Measurements from ENCODE around the gene POU5F1. TPM values are rescaled to one million over a fixed set of nuclear protein-coding genes. Genes with fewer than 3 reads are reported as not detected.
"Not testable (repeated sequence)": the region's sequence is repeated elsewhere in the genome, so short reads cannot be mapped to it uniquely, and the experiment has no call there.

Gene POU5F1
- total RNA-seq, 1 donor from 2014 or later: 0.53 TPM

DNA sequence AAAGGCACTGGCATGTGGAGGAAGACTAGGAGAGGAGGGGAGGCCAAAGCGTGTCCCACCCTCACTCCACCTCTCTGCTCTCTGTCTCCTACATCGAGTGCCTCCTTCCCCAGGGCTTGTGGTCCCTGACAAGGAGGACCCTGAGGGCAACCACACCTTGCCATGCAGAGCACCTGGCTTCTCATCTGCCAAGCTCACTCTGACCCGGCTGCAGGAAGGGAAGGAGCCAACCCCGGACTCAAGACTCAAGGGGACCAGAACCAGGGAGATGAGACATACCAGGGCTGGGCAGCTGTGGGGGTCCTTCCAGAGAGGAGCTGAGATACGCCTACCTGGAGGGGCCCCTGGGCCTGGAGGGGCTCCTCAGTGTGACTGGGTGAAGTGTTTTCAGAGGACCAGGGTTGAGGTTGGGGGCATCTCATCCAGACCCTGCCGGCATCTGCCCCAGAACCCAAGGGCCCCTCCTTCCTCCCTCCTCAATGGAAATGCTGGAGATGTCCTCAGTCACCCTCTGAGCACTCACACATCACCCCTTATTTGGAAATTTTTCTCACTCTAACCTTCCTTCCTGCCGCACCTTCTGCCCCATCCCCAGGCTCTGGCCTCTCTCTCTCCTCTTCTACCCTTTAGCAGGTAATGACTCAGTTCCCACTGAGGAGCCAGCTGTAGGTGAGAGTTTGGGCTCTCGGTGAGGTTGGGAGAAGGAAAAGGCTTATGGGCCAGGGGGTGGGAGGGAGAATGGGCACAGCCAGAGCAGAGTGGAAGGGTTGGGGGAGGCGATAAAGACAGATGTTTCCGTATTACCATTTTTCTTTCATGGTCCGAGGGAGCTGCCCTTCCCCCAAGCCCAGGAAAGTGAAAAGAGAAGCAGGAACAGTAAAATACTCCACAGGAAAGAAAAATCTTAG is 32.0 kb upstream of the POU5F1 start:
- TF ChIP-seq, protein P1, sequence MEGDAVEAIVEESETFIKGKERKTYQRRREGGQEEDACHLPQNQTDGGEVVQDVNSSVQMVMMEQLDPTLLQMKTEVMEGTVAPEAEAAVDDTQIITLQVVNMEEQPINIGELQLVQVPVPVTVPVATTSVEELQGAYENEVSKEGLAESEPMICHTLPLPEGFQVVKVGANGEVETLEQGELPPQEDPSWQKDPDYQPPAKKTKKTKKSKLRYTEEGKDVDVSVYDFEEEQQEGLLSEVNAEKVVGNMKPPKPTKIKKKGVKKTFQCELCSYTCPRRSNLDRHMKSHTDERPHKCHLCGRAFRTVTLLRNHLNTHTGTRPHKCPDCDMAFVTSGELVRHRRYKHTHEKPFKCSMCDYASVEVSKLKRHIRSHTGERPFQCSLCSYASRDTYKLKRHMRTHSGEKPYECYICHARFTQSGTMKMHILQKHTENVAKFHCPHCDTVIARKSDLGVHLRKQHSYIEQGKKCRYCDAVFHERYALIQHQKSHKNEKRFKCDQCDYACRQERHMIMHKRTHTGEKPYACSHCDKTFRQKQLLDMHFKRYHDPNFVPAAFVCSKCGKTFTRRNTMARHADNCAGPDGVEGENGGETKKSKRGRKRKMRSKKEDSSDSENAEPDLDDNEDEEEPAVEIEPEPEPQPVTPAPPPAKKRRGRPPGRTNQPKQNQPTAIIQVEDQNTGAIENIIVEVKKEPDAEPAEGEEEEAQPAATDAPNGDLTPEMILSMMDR (IDR thresholded peaks at IDR 0.05; ENCODE audit: insufficient read depth, low read length, severe bottlenecking): no peak
- H3K27me3 ChIP-seq (ENCODE audit: control insufficient read depth, insufficient read depth, low read length): no peaks in the 10 kb centered on the region
- H3K36me3 ChIP-seq (ENCODE audit: control insufficient read depth, insufficient read depth, low read length): no peaks in the 10 kb centered on the region
- FAIRE-seq: no peak
- DNase-seq (ENCODE audit: low read depth): peak; percentile 84
- H3K4me3 ChIP-seq (ENCODE audit: low read depth, low read length): peak overlapping the region; percentile 11

DNA sequence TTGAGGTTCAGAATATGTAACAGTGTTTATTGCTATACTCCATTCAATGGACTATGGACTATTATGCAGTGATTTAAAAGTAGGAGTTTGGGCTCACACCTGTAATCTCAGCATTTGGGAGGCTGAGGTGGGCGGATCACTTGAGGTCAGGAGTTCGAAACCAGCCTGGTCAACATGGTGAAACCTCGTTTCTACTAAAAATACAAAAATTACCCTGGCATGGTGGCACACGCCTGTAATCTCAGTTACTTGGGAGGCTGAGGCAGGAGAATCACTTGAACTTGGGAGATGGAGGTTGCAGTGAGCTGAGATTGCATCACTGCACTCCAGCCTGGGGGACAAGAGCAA is 28.6 kb upstream of the POU5F1 start:
- not testable (repeated sequence) for H3K36me3 ChIP-seq (ENCODE audit: control insufficient read depth, insufficient read depth, low read length); DNase-seq (ENCODE audit: low read depth); H3K27me3 ChIP-seq (ENCODE audit: control insufficient read depth, insufficient read depth, low read length); H3K4me3 ChIP-seq (ENCODE audit: low read depth, low read length); FAIRE-seq

GRCh38 chr6:31197559-31198305 is 27.2 kb upstream of the POU5F1 start:
- Histone ChIP-seq H3K36me3 (ENCODE audit: control insufficient read depth, insufficient read depth, low read length) (no peaks in the 10 kb centered on the region), H3K4me3 (ENCODE audit: low read depth, low read length) (peak overlapping the region; percentile 54), H3K27me3 (ENCODE audit: control insufficient read depth, insufficient read depth, low read length) (no peaks in the 10 kb centered on the region)
- peak; percentile 81 for DNase-seq (ENCODE audit: low read depth)
- TF ChIP-seq, protein P1 (IDR thresholded peaks at IDR 0.05; ENCODE audit: insufficient read depth, low read length, severe bottlenecking): no peak
- FAIRE-seq: no peak

DNA sequence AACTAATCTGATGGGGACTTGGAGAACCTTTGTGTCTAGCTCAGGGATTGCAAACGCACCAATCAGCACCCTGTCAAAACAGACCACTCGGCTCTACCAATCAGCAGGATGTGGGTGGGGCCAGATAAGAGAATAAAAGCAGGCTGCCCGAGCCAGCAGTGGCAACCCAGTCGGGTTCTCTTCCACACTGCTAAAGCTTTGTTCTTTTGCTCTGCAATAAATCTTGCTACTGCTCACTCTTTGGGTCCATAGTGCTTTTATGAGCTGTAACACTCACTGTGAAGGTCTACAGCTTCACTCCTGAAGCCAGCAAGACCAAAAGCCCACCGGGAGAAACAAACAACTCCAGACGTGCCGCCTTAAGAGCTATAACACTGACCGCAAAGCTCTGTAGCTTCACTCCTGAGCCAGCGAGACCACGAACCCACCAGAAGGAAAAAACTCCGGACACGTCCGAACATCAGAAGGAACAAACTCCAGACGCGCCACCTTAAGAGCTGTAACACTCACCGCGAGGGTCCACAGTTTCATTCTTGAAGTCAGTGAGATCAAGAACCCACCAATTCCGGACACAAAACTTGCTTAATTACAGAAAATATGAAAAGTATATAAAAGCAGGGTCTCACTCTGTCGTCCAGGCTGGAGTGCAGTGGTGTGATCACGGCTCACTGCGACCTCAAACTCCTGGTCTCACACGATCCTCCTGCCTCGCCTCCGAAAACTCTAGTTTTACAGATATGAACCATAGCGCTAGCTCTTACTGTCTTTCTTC is 26.0 kb upstream of the POU5F1 start:
- H3K4me3 ChIP-seq (ENCODE audit: low read depth, low read length); DNase-seq (ENCODE audit: low read depth); FAIRE-seq; H3K27me3 ChIP-seq (ENCODE audit: control insufficient read depth, insufficient read depth, low read length); H3K36me3 ChIP-seq (ENCODE audit: control insufficient read depth, insufficient read depth, low read length): not testable (repeated sequence)

GRCh38 chr6:31195308-31195979 is 25.0 kb upstream of the POU5F1 start:
- DNase-seq (ENCODE audit: low read depth); H3K4me3 ChIP-seq (ENCODE audit: low read depth, low read length); H3K27me3 ChIP-seq (ENCODE audit: control insufficient read depth, insufficient read depth, low read length); H3K36me3 ChIP-seq (ENCODE audit: control insufficient read depth, insufficient read depth, low read length); FAIRE-seq: not testable (repeated sequence)

DNA sequence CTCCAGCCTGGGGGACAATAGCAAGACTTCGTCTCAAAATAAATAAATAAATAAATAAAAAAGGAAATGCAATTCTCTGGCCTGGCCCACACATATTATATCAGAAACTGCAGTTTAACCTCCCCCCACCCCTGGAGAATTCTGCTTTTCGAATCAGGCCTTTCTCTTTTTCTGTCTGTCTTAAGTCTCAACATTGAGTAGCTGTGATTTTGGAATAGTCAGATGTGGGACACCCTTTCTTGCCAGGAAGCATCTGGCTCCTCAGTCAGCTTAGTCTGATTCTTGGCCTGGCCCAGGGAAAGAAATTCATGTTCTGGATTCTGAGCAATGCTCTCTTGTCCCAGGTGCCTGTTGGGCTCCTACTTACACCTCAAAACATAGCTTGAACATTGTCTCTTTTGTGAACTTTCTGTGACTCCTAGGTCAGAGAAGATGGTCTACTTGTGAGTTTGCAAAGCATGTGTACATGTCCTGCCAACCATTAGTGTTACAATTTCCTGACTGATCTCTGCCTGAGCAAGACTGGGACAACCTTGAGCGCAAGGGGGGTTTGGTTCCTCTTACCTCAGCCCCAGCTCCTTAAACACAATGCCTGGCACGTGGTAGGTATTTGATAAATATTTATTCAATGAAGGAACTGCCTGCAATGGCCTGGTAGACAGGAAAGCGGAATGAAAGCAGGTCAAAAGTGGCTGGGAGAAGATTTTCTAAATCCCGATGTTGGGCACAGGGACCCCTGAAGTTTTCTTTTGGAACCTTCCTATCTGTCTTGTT is 23.8 kb upstream of the POU5F1 start:
- Histone ChIP-seq H3K27me3 (ENCODE audit: control insufficient read depth, insufficient read depth, low read length) (no peaks in the 10 kb centered on the region), H3K4me3 (ENCODE audit: low read depth, low read length) (no peak overlapping the region), H3K36me3 (ENCODE audit: control insufficient read depth, insufficient read depth, low read length) (no peaks in the 10 kb centered on the region)
- TF ChIP-seq, protein P1 (IDR thresholded peaks at IDR 0.05; ENCODE audit: insufficient read depth, low read length, severe bottlenecking): no peak
- FAIRE-seq (no peak), DNase-seq (ENCODE audit: low read depth) (no peak)
